ENCODE results near the gene SV2B.

DNA sequence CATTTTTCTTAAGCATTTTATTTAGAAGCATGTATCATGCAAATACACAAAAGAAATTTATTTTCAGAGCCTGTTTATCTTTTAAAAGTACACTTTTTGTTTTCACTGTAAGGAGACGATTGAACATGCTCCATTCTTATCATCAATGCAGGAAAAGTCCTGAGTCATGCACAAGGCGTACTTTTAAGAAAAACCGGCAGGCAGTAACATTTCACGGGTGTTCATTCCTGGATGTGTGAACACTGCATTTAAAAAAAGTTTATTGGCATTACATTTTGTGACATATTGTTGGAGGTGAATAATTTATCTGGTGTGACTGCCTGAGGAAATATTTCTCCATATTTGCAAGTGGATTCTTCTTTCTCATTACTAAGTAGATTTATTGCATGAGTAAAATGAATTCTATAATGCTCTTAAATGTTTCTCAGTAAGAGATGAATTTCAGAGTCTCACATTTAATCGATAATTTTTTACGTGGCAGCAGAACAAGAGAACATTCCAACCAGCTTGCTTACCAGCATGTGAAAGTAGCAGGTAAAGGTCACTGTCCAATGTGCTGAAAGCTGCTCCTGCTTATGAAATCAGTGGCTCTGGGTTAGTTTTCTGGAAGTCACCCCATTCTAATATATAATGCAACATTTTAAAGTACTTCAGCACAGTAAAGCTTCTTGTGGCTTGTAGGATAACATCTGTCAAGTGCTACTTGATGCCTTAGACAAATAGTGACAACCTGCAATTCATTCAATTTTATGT, 87.0 kb downstream of the SV2B start:
- TF ChIP-seq CTCF (conservative IDR thresholded peaks at IDR 0.05 in 1 of 2, IDR thresholded peaks at IDR 0.05 in 1 of 2; ENCODE audit: low read depth in 1 of 2, low read length in 2 of 2) (no peak), EZH2 (IDR thresholded peaks at IDR 0.05; ENCODE audit: low read length, missing control alignments) (no peak)
